Mesenteric fat pad (tissue), 1 donor: Measurements from ENCODE around the gene ADCY1. TPM values are rescaled to one million over a fixed set of nuclear protein-coding genes. Genes with fewer than 3 reads are reported as not detected.

Source experiments
- DNase-seq: peaks from one replicate; pipeline ENCODE4 v3.0.0-alpha.2; 2020; ENCODE audit warnings: low spot score
- total RNA-seq: library from RNA; stranded (reverse); fragmentation: NEBNext Ultra II Directional; extraction: Animal tissue kit (Norgen Biotek cat#: 25700); gene quantifications from one replicate; pipeline ENCODE4 v1.2.1, GENCODE V29; 2021
- donor health status: DM: yes; HTN: yes; CAD: no.

Gene ADCY1
- total RNA-seq, 1 donor from 2014 or later = 3.3 TPM

DNA sequence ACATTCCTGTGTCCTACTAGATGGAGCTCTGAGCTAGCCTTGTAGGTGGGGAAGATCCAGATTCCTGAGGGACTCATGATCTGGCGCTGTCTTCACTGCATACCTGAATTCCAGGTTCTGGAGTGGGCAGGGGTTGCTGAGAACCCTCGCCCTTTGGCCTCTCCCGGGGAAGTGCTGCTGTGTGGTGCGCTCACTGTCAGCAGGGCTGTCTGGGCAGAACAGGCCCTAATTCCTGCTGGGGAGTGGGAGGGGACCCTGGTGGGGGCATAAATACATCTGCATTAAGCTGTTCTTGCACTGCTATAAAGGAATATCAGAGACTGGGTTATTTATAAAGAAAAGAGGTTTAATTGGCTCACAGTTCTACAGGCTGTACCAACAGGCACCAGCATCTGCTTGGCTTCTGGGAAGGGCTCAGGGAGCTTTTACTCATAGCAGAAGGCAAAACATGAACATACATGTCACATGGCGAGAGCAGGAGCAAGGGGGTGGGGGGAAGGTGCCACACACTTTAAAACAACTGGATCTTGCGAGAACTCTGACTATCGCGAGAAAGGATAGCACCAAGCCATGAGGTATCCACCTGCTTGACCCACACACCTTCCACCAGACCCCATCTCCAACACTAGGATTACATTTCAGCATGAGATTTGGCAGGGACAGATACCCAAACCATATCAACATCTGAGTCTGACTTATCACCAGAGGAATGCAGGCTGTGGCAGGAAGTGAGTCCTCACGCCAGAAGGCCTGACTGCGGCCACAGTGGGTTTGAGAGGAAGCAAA lies 115.0 kb downstream of the ADCY1 start:
- peak; percentile 81 for DNase-seq

DNA sequence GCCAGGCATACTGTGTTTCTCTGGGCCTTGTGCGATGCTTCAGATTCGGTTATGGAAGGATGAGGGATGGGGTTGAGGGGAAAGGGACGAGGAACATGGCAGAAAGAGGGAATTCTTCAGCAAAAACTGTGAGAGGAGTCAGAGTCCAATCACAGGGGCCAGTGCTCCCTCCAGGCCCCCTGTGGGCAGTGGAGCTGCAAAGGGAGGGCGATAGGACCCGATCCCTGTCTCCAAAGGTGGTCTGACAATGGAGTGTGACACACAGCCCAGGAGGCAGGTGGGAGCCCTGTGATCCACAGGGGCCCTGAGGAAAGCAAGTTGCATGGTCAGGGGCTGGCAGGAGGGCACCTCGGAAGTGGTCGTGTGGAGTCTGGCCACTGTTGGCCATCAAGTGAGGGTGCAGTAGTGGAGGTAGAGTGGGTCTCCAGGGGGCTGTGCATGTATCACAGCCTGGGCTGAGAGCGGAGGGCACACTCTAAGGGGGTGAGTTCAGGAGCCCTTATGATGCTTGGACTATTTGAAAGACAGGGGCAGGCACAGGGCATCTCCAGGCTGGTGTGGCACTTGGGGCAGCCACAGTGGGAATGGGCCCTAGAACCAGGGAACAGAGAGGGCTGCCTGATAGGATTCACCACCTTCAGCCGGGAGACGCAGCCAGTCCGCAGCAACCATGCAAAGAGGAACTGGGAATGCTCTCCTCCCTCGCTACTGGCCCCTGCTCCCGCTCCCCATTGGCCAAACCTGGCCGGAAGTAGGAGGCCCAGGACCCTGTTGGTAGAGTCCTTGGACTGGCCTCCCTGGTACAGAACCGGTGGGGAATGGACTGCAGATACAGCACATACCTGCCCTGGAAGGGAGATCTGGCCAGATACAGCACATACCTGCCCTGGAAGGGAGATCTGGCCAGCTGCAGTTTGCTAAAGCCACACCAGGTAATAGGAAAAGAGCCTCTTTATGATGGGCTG lies 115.9 kb downstream of the ADCY1 start:
- peak; percentile 81 for DNase-seq

DNA sequence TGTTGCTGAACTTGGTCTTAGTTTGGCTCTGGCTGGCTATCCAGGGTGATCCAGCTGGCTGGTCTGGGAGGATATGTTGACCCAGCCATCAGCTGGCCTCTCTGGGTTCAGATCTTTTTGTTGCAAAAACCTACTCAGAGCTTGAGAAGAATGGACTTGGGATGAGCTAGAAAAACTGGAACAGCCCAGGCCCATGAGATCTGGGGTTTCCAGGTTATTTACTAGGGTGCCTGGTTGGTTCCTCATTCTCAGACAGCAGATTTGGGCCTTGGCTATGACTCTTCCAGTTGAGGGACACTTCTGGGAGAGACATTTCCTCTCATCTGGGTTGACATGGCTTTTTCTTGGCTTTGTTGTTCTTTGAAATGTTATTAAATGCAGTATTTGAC lies 116.6 kb downstream of the ADCY1 start:
- DNase-seq = no peak

DNA sequence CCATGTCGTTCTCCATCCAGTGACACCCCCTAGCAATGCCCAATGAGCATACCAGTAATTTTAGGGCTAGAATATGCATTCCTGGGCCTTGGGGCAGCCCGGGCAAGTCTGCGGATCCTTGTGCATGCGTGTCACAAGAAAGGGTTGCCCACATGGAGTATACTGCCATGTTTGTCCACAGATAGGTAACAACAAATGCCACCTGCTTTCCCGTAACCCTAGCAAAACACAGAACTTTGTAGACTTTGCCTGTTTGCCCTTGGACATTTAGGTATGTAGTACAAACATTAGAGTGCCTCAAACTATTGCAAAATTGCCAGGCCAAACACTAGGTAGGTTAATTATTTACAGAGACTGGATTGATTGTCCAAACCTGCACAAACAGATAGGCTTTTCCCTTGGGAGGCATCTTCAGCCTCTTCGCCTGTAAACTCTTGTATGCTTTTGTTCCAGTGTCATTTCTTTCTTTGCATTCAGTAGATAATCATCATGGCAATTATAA lies 117.0 kb downstream of the ADCY1 start:
- DNase-seq = peak; percentile 33

DNA sequence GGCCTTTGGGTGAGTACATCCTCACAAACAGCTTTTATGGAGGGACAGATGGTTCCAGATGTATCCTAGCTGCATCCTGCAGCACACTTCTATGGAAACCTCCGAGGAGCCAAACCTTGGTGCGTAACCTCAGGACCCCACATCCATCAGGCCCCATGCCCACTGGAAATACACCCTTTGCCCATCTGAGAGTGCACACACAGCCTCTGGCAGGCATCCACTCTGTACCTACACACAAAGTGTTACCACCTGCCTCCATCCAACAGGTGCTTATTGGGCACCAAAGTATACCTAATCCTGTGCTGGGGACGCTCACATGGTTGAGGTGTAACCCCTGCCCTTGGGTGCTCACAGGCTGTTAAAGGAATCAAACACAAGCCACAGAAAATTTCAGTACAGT lies 117.9 kb downstream of the ADCY1 start:
- peak; percentile 53 for DNase-seq

DNA sequence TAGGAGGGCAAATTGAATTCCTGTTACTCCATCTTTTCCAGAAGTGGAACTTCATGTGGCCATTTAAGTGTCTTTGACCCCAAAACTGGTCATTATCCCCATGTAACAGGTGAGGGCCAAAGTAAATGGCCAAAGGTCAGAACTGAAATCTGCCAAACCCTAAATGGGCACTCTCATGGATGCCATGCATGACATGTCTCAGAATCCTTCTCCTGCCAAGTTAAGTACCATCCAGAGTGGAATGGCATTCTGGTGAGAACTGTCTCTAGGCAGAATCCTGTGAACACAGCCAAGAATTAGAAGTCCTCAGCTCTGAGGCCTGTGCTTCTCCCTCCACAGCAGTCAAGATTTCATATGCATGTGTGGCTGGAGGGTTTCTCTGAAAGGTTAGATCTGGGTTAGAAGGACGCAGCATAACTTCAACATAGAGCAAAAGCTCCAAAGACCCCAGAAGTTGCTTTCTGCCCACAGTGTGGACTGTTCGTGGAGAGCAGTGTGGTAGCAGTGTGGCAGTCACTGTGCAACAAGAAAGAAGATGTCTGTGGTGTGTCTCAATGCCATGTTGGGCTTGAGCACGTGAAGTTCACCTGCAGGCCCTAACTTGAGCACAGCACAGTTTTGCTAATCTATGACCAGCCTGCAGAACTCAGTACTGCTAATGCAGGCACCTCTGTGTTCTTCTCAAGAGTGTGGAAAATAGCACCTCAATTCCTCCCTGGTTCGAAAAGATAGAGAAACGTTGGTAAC lies 121.3 kb downstream of the ADCY1 start:
- DNase-seq = peak; percentile 18

DNA sequence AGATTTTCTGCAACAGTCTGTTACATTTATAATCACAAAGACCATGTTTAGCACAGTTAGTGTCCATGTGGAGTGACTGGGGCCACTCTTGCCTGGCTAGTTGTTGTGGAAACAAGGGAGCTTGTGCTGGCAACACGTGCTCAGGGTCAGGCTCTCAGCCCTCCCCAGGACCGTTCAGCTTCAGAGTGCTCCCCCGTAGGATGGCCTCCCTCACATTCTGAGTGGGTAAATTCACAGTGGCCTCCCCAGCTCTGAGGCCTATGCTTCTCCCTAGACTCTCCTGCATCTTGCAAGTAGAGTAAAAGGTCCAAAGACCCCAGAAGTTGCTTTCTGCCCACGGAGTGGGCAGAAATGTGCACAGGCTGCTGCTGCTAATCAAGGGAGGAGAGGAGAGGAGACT lies 122.3 kb downstream of the ADCY1 start:
- peak; percentile 81 for DNase-seq

DNA sequence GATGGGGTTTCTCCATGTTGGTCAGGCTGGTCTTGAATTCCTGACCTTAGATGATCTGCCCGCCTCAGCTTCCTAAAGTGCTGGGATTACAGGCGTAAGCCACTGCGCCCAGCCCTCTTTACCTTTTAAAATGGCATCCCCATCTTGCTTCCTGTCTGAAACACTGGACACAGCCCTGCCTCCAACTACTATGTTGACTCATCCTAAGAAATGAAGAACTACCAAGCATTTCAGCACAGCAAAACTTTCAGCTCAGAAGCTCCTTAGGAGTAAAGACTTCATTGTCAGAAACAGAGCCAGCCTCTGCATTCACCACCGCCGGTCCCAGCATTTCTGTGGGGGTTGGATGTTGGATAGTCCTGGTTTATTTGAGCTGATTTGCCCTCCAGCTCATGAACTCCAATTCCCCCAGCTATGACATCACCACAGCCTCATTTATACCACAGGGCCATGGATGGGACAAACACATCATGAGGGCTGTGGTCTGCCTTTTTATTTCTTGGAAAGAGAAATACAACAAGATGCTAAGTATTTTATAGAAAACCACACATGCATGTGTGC lies 123.5 kb downstream of the ADCY1 start:
- peak; percentile 9 for DNase-seq

DNA sequence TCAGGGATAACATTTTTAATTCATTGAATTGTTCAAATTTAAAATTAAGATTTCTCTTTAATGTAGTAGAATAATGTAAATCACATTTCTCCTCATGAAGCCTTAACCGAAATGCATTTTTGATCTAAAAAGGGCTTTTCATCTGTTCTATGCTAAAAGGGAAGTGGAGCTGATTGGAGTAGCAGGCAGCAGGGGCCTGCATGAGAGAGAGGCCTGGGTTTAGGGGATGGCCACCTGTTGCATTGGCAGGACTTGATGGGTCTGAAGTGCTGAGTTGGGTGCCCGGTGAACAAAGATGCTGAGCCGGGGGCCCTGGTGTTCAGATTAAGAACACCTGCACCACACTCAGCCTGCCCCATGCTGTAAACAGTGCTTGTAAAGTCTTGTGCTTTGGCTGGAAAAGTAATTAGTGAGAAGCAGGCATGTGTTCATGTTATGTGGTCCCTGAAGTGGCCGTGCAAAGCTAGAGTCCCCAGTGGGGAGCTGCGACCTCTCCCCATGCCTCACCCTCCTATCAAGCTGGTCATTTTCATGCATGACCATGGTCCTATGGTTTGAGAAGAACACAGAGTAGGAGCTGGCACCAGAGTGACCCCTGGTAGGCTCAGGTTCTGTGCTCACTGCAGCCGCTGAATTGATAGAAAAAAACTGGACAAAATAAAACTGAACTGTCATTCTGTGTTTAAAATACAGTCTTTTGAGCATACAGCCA lies 124.3 kb downstream of the ADCY1 start:
- DNase-seq = peak; percentile 16

DNA sequence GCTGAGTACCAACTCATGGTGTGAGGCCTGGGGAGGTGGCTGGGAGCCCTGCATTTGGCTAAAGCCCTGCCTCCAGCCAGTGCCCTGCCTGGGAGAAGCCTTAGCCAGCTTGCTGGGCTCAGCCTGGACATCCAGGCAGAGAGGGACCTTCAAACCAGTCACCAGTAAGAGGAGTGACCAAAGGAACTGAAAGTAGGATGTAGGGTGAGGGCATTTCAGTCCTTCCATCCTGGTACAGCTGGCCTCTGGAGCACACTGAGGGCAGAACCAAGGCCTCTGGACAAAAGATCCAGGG lies 124.8 kb downstream of the ADCY1 start:
- peak; percentile 14 for DNase-seq

DNA sequence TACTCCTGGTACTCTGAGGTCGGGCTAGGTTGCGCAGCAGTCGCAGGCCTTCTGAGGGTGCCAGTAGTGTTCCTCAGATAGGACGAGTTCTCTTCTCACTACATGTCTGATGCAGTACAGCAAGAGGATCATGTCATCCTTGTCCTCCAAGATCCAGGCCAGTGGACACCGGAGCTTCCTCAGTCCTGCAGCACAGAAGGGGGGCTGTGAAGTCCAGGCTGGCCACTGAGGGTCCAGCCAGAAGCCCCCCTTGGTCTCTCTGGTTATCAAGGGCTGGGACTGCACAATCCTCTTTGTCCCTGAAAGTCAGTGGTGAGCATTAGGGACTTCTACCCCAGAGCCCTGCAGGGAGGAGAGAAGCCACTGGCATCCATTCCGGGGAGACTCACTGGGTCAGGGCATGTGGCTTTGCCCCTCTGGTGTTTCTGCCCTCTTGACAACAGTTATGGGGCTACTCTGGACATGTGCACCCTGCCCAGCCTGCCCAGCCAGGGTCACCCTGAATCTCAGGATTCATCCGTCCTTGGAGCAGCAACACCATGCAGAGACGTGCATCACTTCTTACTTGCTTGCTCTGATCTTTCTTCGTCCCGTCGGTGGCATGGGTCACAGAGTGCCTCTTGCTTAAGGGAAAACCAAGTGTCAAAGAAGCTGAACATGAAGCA lies 125.7 kb downstream of the ADCY1 start:
- peak; percentile 73 for DNase-seq

DNA sequence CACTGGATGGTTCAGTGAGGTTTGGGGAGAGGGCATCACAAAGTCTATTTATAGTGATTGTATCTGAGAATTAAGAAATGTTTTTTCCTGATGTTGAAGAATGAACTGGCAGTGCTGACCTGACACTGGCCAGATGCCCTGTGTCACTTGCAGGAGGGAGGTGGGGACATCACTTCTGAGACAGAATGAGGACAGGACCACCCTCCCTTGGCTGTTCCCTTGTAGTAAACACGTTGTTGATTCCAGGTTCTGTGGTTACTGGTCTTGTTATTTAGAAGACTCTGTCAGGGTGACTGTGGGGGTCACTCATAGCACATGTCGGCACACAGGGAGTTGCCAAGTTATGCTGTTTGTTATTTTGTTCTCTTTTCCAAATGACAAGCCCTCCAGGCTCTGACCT lies 126.4 kb downstream of the ADCY1 start:
- peak; percentile 49 for DNase-seq

DNA sequence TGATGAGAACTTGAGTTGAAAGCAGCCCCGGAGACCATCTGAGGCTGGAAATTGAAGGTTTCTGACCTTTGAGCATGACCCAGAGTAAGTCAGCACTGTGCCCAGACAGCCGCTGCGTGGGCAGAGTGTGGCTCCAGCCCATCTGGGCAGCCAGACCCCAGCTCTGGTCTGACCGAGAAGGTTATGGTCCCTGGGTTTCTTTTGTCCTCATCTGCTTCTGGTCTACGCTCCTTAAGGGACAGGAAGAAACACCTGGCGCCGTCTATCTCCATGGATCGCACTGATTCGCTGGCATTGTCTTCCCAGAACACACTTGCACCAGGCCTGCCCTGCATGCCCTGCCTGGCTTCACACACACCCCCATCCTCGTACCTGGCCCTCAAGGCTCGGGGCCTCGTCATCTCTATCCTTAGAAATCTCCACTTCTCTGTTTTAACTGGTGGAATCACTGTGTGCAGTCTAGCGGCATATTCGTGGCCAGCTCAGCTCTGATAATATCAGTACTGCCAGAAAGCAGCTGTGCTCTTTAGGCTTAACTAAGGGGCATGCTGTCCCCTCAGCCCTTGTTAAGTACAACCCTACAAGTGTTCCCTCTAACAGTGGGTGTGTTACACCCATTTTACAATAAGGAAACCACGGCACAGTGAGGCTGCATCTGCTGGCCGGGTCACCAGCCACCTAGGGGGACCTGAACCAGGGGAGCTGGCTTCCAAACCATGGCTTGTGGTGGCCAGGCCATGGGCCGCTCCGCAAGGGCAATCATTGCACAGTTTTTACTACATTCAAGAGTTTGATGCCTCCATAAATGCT lies 127.7 kb downstream of the ADCY1 start:
- peak; percentile 80 for DNase-seq

DNA sequence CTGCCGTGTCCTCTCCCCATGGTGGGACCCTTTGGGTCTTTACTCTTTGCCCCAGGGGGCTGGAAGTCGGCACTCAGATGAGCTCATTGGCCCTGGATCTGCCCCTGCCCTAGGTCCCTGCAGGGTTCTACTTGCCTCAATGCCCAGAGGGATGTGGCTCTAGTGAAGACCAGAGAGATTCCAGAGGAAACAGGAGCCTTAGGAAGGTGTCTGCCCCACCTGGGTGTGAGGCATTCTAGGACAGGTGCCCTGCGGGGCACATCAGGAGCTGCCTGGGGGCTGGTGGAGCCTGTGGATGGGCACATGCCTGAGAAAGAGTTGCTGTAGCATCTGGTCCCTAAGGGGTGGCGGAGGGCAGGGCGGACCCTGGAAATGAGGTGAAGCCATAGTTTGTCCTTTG lies 128.6 kb downstream of the ADCY1 start:
- DNase-seq = no peak

DNA sequence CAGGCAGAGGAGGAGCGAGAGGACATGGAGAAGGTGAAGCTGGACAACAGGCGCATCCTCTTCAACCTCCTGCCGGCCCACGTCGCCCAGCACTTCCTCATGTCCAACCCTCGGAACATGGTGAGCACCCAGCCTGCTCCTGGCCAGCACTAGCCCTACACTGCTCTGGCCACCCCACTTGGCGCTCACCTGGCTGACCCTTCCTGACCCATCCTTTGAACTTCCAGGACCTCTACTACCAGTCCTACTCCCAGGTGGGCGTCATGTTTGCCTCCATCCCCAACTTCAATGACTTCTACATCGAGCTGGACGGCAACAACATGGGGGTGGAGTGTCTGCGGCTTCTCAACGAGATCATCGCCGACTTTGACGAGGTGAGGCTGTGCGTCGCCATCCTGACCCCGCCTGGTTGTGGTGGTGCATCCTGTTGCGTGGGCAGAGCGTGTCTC lies 129.2 kb downstream of the ADCY1 start:
- DNase-seq = peak; percentile 68

DNA sequence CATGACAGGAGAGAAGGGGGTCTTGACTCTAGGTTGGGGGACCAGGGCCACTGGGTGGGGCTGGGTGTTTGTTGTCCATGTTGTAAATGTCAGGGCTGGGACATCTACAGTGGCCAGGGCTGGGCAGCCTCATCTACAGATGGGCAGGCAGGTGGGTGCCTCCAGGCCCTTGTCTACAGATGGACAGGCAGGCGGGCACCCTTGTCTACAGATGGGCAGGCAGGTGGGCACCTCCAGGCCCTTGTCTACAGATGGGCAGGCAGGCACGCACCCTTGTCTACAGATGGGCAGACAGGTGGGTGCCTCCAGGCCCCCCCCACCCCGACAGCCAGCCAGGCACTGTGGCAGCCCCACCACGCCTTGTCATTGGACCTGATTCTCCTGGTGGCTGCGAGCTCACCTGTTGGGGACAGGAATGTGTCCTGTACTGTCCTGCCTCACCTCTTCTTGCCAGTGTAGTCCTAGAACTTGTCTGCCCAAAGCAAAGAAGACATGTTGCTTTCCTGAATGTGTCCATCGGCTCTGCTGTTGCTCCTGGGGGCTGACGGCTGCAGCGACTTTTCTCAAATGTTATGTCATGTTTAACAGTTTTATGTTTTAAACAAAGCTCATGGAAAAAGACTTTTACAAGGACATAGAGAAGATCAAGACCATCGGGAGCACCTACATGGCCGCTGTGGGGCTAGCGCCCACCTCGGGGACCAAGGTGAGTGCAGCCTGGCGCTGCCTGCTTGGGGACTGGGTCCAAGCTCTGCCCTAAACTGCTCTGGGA lies 129.9 kb downstream of the ADCY1 start:
- DNase-seq = peak; percentile 49

DNA sequence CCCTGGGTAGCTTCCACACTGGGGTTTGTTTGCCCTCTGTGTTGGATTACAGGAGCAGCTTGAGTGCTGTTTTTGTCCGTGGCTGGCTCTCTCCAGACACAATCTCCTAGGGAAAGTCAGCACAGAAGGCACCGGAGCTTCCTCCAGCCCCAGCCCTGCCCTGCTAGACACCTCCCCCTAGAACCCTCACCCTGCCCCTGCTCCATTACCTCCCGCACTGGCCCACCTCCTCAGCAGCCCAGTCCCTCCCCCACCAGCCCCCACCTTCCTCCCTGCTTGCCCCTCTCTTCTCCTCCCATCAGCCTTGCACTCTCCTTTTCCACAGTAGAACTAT lies 130.5 kb downstream of the ADCY1 start:
- DNase-seq = no peak
